ENCODE measurements around the gene ATP1A3. TPM values are rescaled to one million over a fixed set of nuclear protein-coding genes. Genes with fewer than 3 reads are reported as not detected.
"Not testable (repeated sequence)": the region's sequence is repeated elsewhere in the genome, so short reads cannot be mapped to it uniquely, and the experiment has no call there.

Gene ATP1A3
- total and polyA plus RNA-seq, 4 experiments from 2014 or later = 0.89 to 3.5 (median 1.8) TPM

DNA sequence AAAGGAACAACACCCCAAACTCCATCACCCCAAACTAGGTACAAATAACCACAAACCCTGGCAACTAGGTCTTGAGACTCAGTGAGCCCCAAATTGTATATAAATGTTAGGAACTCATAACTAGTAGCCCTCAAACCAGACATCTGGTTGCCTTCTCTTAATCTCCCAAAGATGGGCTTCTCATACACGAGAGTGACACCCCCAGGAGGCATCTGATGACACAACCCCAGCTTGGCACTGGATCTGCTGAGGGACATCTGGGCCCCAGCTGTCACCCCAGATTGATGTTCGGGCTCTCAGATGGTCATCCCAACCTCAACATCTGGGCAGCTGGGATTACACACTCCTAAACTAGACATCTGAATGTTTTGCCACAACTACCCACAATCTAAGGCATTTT is 49.7 kb downstream of the ATP1A3 start:
- H3K4me1 ChIP-seq (ENCODE audit: insufficient read depth, low read length) = peaks cover 41% of the 10 kb centered on the region
- POLR2A ChIA-PET (ENCODE audit: partially characterized antibody) = interaction anchor here (1.0 to 6.4 kb wide), 8 partner anchors 10 to 84 kb away, joined by 3 to 106 read pairs (median 18); partner anchors contain the start of genes ARHGEF1, CD79A, ERFL and RPS19
- intact Hi-C loops (cut with micrococcal nuclease) = no loop called here

DNA sequence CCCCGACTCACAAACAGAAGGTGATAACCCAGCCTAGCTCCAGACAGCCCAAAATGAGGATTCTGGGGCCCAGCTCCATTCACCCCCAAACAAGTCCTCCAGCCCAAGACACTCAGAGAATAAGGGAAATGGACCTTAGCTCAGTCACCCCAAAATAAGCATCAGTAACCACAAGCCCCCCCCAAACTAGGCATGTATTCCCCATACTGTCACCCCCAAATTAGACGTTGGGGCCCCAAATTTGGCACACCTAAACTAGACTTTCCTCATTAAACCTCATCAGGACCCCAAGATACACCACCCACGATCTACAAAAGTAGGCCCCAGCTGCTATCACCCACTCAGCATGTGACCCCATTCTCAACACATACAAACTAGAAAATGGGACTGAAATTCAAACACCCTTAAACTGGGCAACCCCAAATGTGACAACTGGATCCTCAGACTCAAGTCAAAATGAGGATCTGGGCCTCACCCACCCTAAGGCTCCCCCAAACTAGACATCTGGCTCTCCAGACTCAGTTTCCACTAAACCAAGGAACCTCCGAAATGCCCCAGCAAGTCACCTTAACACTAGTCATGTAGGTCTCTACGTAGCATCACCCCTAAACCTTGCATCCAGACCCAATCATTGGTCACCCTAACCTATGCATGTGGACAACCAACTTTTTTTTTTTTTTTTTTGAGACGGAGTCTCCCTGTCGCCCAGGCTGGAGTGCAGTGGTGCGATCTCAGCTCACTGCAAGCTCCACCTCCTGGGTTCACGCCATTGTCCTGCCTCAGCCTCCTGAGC is 52.4 kb downstream of the ATP1A3 start:
- H3K36me3 ChIP-seq (ENCODE audit: insufficient read depth, low read length) = no peaks in the 10 kb centered on the region
- Mint-ChIP-seq H3K36me3 (peaks cover 0 to 1% of the 10 kb centered on the region in 2 donors), H3K27me3 (peaks cover 0 to 2% of the 10 kb centered on the region in 2 donors), H3K9me3 (peaks cover 0 to 4% (median 0%) of the 10 kb centered on the region in 8 donors), H3K4me3 (peak overlapping the region; percentile 50 to 81 (median 64)), H3K27ac (peak overlapping the region; percentile 49 to 85 (median 83)), H3K4me1 (peaks cover 20 to 54% (median 35%) of the 10 kb centered on the region in 4 donors)
- H3K27ac ChIP-seq (ENCODE audit: low read depth, low read length) = no peak overlapping the region
- DNase-seq = no peak
- no peaks in the 10 kb centered on the region for H3K27me3 ChIP-seq (ENCODE audit: insufficient read depth, low read length)
- no peaks in the 10 kb centered on the region for H3K9me3 ChIP-seq (ENCODE audit: control insufficient read depth in 1 of 2, low read length in 2 of 2)
- CTCF ChIA-PET (ENCODE audit: partially characterized antibody) = interaction anchor here (2.2 kb wide), 1 partner anchor 82 kb away, joined by 11 read pairs; the partner anchor contains the start of gene RPS19
- intact Hi-C loops (cut with micrococcal nuclease) = no loop called here
- H3K4me3 ChIP-seq (ENCODE audit: low read length in 2 of 2) = no peak overlapping the region
- H3K4me1 ChIP-seq (ENCODE audit: insufficient read depth, low read length) = peaks cover 37% of the 10 kb centered on the region
- POLR2A ChIA-PET (ENCODE audit: partially characterized antibody) = interaction anchor here (1.3 to 6.4 kb wide), 4 partner anchors 29 to 81 kb away, joined by 3 to 106 read pairs (median 6); partner anchors contain the start of genes ARHGEF1 and RPS19

More for the DNA sequence above, 49.7 kb downstream of the ATP1A3 start:
- Mint-ChIP-seq H3K27me3 (peaks cover 0 to 2% of the 10 kb centered on the region in 2 donors), H3K4me3 (peak overlapping the region in 1 of 8 donors; percentile 86), H3K27ac (peak overlapping the region; percentile 95 to 100 (median 99)), H3K36me3 (peaks cover 0 to 1% of the 10 kb centered on the region in 2 donors), H3K4me1 (peaks cover 23 to 64% (median 38%) of the 10 kb centered on the region in 4 donors), H3K9me3 (peaks cover 0 to 4% (median 0%) of the 10 kb centered on the region in 8 donors)
- Histone ChIP-seq H3K27ac (ENCODE audit: low read depth, low read length) (peak overlapping the region; percentile 41), H3K36me3 (ENCODE audit: insufficient read depth, low read length) (no peaks in the 10 kb centered on the region), H3K27me3 (ENCODE audit: insufficient read depth, low read length) (no peaks in the 10 kb centered on the region), H3K4me3 (ENCODE audit: low read length in 2 of 2) (no peak overlapping the region), H3K9me3 (ENCODE audit: control insufficient read depth in 1 of 2, low read length in 2 of 2) (no peaks in the 10 kb centered on the region)
- CTCF ChIA-PET (ENCODE audit: partially characterized antibody) = interaction anchor here (1.1 to 9.6 kb wide), 5 partner anchors 14 to 93 kb away, joined by 3 to 85 read pairs (median 15); partner anchors contain the start of gene RPS19
- DNase-seq = no peak

DNA sequence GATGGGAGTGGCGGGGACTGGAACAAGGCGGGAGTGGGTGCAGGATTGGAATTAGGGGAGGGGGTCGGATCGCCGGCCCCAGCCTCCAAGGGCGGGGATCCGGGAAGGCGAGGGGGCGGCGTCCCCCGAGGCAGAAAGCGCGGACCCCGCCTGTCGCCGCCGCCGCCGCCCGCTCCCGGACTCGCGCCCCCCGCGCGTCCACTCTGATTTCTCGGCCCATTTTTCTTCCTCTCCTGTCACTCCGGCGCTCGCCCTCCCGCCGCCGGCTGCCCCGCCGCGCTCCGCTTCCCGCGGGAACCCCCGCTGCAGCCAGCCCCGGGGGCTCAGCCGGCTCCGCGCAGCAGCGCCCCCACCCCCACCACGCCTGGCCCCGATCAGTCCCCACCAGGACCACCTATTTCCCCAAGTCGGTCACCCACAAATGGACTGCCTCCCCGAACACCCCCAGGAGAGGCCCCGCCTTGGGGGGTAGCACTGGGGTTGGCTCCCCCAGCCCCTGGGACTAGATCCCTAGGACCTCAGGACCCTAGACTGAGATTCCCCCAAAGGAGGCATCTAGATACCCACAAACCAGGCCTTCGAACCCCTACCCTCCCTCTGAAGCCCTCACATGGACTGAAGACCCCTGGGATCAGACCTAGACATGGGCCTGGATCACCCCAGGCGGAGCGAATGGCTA is 53.2 kb downstream of the ATP1A3 start:
- Histone ChIP-seq H3K36me3 (ENCODE audit: insufficient read depth, low read length) (no peaks in the 10 kb centered on the region), H3K4me1 (ENCODE audit: insufficient read depth, low read length) (peaks cover 37% of the 10 kb centered on the region), H3K27me3 (ENCODE audit: insufficient read depth, low read length) (no peaks in the 10 kb centered on the region), H3K9me3 (ENCODE audit: control insufficient read depth in 1 of 2, low read length in 2 of 2) (no peaks in the 10 kb centered on the region), H3K4me3 (ENCODE audit: low read length in 2 of 2) (peak overlapping the region in 1 of 2 donors; percentile 43), H3K27ac (ENCODE audit: low read depth, low read length) (no peak overlapping the region)
- H3K27me3 Mint-ChIP-seq = peaks cover 0 to 2% of the 10 kb centered on the region in 2 donors
- peaks cover 0 to 1% of the 10 kb centered on the region in 2 donors for H3K36me3 Mint-ChIP-seq
- H3K4me1 Mint-ChIP-seq = peaks cover 19 to 56% (median 36%) of the 10 kb centered on the region in 4 donors
- CTCF ChIA-PET (ENCODE audit: partially characterized antibody) = interaction anchor here (1.7 kb wide), 1 partner anchor 10 kb away, joined by 5 read pairs; no protein-coding TSS in a partner anchor
- peak overlapping the region in 6 of 7 donors; percentile 68 to 93 (median 87) for H3K27ac Mint-ChIP-seq
- peak overlapping the region; percentile 84 to 90 (median 86) for H3K4me3 Mint-ChIP-seq
- H3K9me3 Mint-ChIP-seq = peaks cover 0 to 4% (median 0%) of the 10 kb centered on the region in 8 donors
- POLR2A ChIA-PET (ENCODE audit: partially characterized antibody) = interaction anchor here (1.3 to 1.5 kb wide), 2 partner anchors 53 to 81 kb away, joined by 3 to 10 read pairs; partner anchors contain the start of gene RPS19
- intact Hi-C loops (cut with micrococcal nuclease) = no loop called here
- DNase-seq = no peak

DNA sequence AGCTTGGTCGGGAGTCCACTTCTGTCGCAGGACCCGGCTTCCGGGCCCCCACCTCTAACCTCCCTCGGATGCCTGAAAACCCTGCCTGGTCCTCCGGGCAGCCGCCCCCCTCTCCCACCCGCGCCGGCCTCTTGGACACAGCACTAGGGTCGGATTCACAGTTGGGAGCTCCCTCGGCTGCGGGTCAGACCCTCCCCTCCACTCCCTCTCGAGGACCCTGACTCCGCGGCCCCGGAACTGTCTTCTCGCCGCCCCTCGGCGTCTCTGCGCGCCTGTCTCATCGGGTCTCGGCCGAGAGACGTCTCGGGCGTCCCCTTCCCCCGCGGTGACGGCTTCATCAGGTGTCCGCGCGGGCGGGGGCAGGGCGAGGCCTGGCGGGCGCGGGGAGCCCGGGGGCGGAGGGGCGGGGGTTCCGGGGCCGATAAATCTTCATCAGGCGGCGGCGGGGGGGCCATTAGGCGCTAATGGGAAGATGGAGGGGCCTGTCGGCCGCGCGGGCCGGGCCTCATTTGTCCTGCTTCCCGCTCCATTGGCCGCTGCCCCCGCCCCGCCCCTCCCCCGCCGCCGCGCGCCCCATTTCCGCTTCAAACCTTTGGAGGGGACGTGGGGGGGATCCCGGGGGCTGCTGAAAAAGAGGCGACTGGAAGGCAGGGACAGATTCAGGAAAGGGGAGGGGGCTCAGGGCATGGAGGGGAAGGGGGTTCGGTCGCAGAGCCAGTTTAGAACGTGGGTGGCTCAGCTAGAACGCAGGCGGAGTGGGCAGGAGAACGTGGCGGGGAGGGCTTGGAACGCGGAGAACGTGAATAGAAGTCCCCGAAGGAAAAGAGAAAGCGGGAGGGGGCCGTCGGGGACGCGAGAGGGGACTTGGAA is 53.9 kb downstream of the ATP1A3 start:
- peaks cover 1 to 5% of the 10 kb centered on the region in 2 donors for H3K27me3 Mint-ChIP-seq
- Histone ChIP-seq H3K27ac (ENCODE audit: low read depth, low read length) (no peak overlapping the region), H3K9me3 (ENCODE audit: control insufficient read depth in 1 of 2, low read length in 2 of 2) (no peaks in the 10 kb centered on the region), H3K36me3 (ENCODE audit: insufficient read depth, low read length) (no peaks in the 10 kb centered on the region), H3K4me3 (ENCODE audit: low read length in 2 of 2) (peak overlapping the region in 1 of 2 donors; percentile 43), H3K27me3 (ENCODE audit: insufficient read depth, low read length) (no peaks in the 10 kb centered on the region), H3K4me1 (ENCODE audit: insufficient read depth, low read length) (peaks cover 35% of the 10 kb centered on the region)
- peak overlapping the region; percentile 84 to 90 (median 86) for H3K4me3 Mint-ChIP-seq
- peak overlapping the region; percentile 57 to 93 (median 90) for H3K27ac Mint-ChIP-seq
- peaks cover 17 to 53% (median 34%) of the 10 kb centered on the region in 4 donors for H3K4me1 Mint-ChIP-seq
- ChIA-PET POLR2A (ENCODE audit: partially characterized antibody) (interaction anchor here (0.7 to 1.5 kb wide), 6 partner anchors 19 to 81 kb away, joined by 3 to 10 read pairs (median 4); partner anchors contain the start of genes RABAC1 and RPS19), CTCF (ENCODE audit: partially characterized antibody) (interaction anchor here (1.7 kb wide), 1 partner anchor 10 kb away, joined by 5 read pairs; no protein-coding TSS in a partner anchor)
- intact Hi-C loops (cut with micrococcal nuclease) = no loop called here
- peaks cover 0 to under 1% of the 10 kb centered on the region in 2 donors for H3K36me3 Mint-ChIP-seq
- H3K9me3 Mint-ChIP-seq = peaks cover 0 to under 1% (median 0%) of the 10 kb centered on the region in 8 donors
- DNase-seq = peak in 2 of 5 donors; percentile 28 to 55

DNA sequence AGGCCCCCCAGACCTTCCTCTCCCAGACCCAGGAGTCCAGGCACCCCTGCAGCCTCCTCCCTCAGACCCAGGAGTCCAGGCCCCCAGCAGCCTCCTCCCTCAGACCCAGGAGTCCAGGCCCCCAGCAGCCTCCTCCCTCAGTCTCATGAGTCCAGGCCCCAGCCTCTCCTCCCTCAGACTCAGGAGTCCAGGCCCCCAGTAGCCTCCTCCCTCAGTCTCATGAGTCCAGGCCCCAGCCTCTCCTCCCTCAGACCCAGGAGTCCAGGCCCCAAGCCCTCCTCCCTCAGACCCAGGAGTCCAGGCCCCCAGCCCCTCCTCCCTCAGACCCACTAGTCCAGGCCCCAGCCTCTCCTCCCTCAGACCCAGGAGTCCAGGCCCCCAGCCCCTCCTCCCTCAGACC is 54.8 kb downstream of the ATP1A3 start:
- intact Hi-C loops (cut with micrococcal nuclease); DNase-seq; H3K36me3 Mint-ChIP-seq; H3K27me3 ChIP-seq (ENCODE audit: insufficient read depth, low read length); H3K36me3 ChIP-seq (ENCODE audit: insufficient read depth, low read length); H3K9me3 Mint-ChIP-seq; H3K9me3 ChIP-seq (ENCODE audit: control insufficient read depth in 1 of 2, low read length in 2 of 2); H3K27ac ChIP-seq (ENCODE audit: low read depth, low read length); H3K4me3 ChIP-seq (ENCODE audit: low read length in 2 of 2); H3K27me3 Mint-ChIP-seq: not testable (repeated sequence)
- H3K4me1 ChIP-seq (ENCODE audit: insufficient read depth, low read length) = peaks cover 35% of the 10 kb centered on the region
- ChIA-PET CTCF (ENCODE audit: partially characterized antibody) (interaction anchor here (1.7 kb wide), 1 partner anchor 11 kb away, joined by 5 read pairs; no protein-coding TSS in a partner anchor), POLR2A (ENCODE audit: partially characterized antibody) (interaction anchor here (0.7 to 1.2 kb wide), 4 partner anchors 20 to 80 kb away, joined by 3 to 6 read pairs (median 4); partner anchors contain the start of genes RABAC1 and RPS19)
- Mint-ChIP-seq H3K4me1 (peaks cover 16 to 53% (median 33%) of the 10 kb centered on the region in 4 donors), H3K4me3 (peak overlapping the region in 3 of 8 donors; percentile 16 to 57 (median 56)), H3K27ac (peak overlapping the region in 1 of 7 donors; percentile 48)
